Colonic mucosa (tissue), 4 donors: ENCODE measurements around the gene SSUH2. TPM values are rescaled to one million over a fixed set of nuclear protein-coding genes. Genes with fewer than 3 reads are reported as not detected.

Source experiments
- DNase-seq: peaks from one replicate; pipeline ENCODE4 v3.0.0-alpha.2; 2020
- H3K27ac ChIP-seq: fragments of 200-600 bp; one replicate; pipeline ENCODE4 v1.8.0; 2021
- H3K27me3 ChIP-seq: fragments of 200-600 bp; one replicate; pipeline ENCODE4 v1.8.0; 2021
- H3K36me3 ChIP-seq: fragments of 200-600 bp; one replicate; pipeline ENCODE4 v1.8.0; 2021
- H3K4me1 ChIP-seq: fragments of 200-600 bp; one replicate; pipeline ENCODE4 v1.8.0; 2021; ENCODE audit warnings: mild to moderate bottlenecking
- H3K4me3 ChIP-seq: fragments of 200-600 bp; one replicate; pipeline ENCODE4 v1.8.0; 2021
- H3K9ac ChIP-seq, 2 donors: one replicate each; pipeline ENCODE4 v1.7.0; 2013; ENCODE audit warnings: control low read depth in 2 of 2, low read depth in 2 of 2, low read length in 2 of 2
- H3K9me3 ChIP-seq: fragments of 200-600 bp; one replicate; pipeline ENCODE4 v1.8.0; 2021
- intact Hi-C: fragments of 100-400 bp; cut with DNase I; formaldehyde crosslinking; loops from one replicate; pipeline ENCODE4 v1.14.1; 2022
- total RNA-seq, 2 donors: library from RNA; stranded (reverse); fragmentation: NEBNext Ultra II Directional in 1 of 2; extraction: Animal tissue kit (Norgen Biotek cat#: 25700) in 1 of 2; gene quantifications; one replicate each; pipeline ENCODE4 v1.2.1, GENCODE V29; 2021
- TF ChIP-seq, protein P1 (sequence below): fragments of 200-600 bp; IDR thresholded peaks from one replicate; pipeline ENCODE4 v1.8.0; 2022; ENCODE audit warnings: antibody characterized with exemption, mild to moderate bottlenecking
- donor health status: healthy.
- donor health status: DM: no; HTN: no; CAD: no.
- donor health status: DM: no; HTN: no; CAD: no.

SSUH2 gene
- total RNA-seq, 2 donors from 2014 or later: 1.2 to 4.9 TPM

DNA sequence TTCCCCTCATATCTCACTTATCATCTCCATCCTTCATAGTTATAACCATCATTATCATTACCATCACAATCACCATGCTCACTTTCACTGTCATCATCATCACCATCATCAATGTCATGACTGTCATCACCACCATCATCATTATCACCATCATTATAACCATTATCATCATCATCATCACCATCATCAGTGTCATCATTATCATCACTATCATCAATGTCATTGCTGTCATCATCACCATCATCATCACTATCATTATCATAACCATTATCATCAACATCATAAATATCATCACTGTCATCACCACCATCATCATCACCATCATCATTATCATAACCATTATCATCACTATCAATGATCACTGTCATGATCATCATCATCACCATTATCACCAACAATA lies 44.1 kb downstream of the SSUH2 start:
- no peaks in the 10 kb centered on the region for H3K9me3 ChIP-seq
- TF ChIP-seq, protein P1, sequence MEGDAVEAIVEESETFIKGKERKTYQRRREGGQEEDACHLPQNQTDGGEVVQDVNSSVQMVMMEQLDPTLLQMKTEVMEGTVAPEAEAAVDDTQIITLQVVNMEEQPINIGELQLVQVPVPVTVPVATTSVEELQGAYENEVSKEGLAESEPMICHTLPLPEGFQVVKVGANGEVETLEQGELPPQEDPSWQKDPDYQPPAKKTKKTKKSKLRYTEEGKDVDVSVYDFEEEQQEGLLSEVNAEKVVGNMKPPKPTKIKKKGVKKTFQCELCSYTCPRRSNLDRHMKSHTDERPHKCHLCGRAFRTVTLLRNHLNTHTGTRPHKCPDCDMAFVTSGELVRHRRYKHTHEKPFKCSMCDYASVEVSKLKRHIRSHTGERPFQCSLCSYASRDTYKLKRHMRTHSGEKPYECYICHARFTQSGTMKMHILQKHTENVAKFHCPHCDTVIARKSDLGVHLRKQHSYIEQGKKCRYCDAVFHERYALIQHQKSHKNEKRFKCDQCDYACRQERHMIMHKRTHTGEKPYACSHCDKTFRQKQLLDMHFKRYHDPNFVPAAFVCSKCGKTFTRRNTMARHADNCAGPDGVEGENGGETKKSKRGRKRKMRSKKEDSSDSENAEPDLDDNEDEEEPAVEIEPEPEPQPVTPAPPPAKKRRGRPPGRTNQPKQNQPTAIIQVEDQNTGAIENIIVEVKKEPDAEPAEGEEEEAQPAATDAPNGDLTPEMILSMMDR: no peak
- no peaks in the 10 kb centered on the region for H3K4me1 ChIP-seq
- H3K4me3 ChIP-seq: no peak overlapping the region
- H3K27ac ChIP-seq: no peak overlapping the region
- H3K36me3 ChIP-seq: no peaks in the 10 kb centered on the region
- intact Hi-C loops: no loop called here
- H3K9ac ChIP-seq: no peak overlapping the region
- DNase-seq: no peak
- no peaks in the 10 kb centered on the region for H3K27me3 ChIP-seq

DNA sequence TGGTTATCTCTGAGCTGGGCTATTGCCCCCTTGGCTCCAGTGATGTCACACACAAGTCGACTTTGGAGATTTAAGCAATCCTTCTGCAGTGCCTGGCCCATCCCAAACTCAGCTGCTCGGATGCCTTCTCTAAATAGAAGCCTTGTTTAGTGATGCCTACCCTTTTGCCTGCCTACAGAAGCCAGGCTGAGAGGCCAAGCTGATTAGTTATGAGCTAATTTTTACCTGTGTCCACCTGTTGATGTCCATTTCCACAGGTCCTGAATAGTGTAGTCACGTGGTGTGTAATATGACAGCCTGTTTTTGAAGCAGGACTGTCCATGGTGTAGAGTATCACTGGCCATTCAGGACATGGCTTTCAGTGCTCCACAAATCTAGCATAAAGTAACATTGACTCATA lies 45.5 kb downstream of the SSUH2 start:
- Histone ChIP-seq H3K27ac (no peak overlapping the region), H3K27me3 (no peaks in the 10 kb centered on the region), H3K4me3 (no peak overlapping the region), H3K36me3 (no peaks in the 10 kb centered on the region), H3K4me1 (no peaks in the 10 kb centered on the region), H3K9ac (no peak overlapping the region), H3K9me3 (no peaks in the 10 kb centered on the region)
- no peak for DNase-seq
- TF ChIP-seq, protein P1: no peak
- intact Hi-C loops: no loop called here

DNA sequence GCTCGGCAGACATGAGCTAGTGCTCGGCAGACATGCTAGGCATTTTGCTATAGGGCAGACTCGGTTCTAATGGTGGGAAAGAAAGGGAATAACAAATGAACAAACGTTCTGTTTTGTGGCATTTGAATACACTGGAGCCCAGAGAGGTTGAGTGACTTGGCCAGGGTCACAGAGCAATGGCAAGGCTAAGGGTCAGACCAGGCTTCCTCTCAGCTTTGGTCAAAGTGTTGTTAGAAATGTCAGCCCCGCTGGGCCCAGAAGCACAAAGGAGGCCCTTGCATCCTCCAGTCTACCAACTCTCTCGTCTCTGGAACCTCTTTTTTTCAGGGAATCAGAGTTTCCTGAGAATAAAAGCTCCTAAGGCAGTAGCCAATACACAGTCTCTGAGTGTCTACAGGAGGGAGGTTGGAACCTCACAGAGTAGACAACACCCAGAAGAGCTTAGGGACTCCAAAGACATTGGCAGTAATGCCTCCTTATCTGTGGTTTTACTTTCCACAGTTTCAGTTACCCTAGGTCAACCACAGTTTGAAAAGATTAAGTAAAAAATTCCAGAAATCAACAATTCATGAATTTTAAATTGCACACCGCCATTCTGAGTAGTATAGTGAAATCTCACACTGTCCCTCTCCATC lies 47.3 kb downstream of the SSUH2 start:
- Histone ChIP-seq H3K27me3 (no peaks in the 10 kb centered on the region), H3K9me3 (no peaks in the 10 kb centered on the region), H3K4me3 (no peak overlapping the region), H3K27ac (no peak overlapping the region), H3K9ac (no peak overlapping the region), H3K36me3 (no peaks in the 10 kb centered on the region), H3K4me1 (no peaks in the 10 kb centered on the region)
- DNase-seq: no peak
- TF ChIP-seq, protein P1: no peak
- intact Hi-C loops: no loop called here

DNA sequence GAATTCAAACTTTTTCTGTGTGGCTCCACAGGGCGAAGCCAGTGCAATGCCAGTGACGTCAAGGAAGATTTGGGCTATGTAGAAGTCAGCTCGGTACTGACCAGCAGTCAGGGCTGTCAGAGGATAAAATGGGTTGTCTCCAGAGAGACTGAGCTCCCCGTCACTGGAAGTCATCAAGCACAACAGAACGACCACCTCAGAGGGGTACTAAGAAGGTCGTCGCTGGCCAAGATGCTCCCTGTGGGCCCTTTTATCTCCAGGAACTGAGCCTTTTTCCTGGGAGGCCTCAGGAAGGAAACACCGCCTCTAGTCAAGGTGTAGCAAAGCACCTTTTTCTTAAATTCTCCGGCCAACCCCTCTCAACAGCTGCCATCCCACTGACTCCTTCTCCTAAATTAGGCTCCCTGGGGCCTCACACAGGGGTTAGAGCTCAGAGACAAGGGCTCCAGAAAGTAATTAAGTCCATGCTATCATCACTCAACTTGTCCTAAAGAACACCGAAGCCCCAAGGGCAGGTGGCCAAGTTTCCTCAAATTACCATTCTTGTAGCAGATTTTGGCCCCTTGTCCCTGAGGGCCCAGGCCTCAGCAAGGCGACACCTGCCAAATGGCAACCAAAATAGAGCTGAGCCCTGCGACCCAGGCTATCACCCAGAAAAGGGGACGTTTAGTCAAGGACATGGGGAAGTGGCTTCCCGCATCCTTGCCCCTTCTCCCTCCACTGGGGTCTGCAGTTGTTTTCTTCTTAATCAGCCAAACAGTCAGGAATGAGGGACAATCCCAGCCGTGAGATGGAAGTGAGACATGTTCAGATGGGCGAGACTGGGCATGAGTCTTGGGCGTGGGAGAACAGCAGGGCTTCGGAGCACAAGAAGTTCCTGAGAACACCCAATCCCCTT lies 48.0 kb downstream of the SSUH2 start:
- H3K27me3 ChIP-seq: no peaks in the 10 kb centered on the region
- intact Hi-C loops: no loop called here
- TF ChIP-seq, protein P1: no peak
- H3K27ac ChIP-seq: no peak overlapping the region
- H3K9me3 ChIP-seq: no peaks in the 10 kb centered on the region
- no peaks in the 10 kb centered on the region for H3K36me3 ChIP-seq
- H3K9ac ChIP-seq: no peak overlapping the region
- H3K4me1 ChIP-seq: no peaks in the 10 kb centered on the region
- H3K4me3 ChIP-seq: no peak overlapping the region
- no peak for DNase-seq

DNA sequence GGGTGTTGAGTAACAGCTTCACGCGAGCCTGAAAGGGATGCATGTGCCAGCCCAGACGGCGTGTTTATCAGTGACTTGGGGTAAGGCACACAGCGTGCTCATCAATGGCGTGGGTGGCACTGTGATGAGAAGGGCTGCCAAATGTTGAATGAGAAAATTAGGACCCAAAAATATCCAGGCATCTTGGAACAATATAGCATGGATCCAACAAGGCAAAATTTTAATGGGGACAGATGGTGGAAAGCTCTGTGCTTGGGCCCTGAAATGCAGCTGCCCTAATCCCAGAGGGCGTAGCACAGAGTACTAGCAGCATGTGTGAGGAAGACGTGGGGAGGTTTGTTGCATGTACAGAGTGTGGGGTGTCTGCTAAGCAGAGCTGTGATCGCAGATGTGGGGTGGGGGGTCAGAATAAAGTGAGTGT lies 48.9 kb downstream of the SSUH2 start:
- intact Hi-C loops: no loop called here
- Histone ChIP-seq H3K4me1 (no peaks in the 10 kb centered on the region), H3K4me3 (no peak overlapping the region), H3K36me3 (no peaks in the 10 kb centered on the region), H3K27ac (no peak overlapping the region), H3K9me3 (no peaks in the 10 kb centered on the region), H3K9ac (no peak overlapping the region), H3K27me3 (no peaks in the 10 kb centered on the region)
- TF ChIP-seq, protein P1: no peak
- DNase-seq: no peak
